Adrenal gland (tissue), 5 donors: ENCODE data around the gene KRT222.

Experiments
- CTCF ChIP-seq, 6 experiments: fragments of 450-650 bp in 4 of 6; fragments of 200-600 bp in 2 of 6; sonication (generic) in 1 of 6; IDR thresholded peaks; 1 replicate in 5 of 6; 2 replicates in 1 of 6; pipeline versions ENCODE4 v1.5.1 to v1.8.0; 2016 to 2021; ENCODE audit warnings: antibody characterized with exemption in 6 of 6, mild to moderate bottlenecking in 2 of 6, moderate library complexity in 1 of 6
- POLR2A ChIP-seq, 2 donors: fragments of 450-650 bp; IDR thresholded peaks; one replicate each; pipeline ENCODE4 v1.6.1; 2017; ENCODE audit warnings: antibody characterized with exemption in 2 of 2, mild to moderate bottlenecking in 2 of 2, moderate library complexity in 1 of 2
- donor health status: DM: no; HTN: no; CAD: no.

GRCh38 chr17:40687106-40687505, 22.1 kb upstream of the KRT222 start:
- no peak for TF ChIP-seq CTCF (IDR thresholded peaks at IDR 0.05)
- TF ChIP-seq POLR2A (IDR thresholded peaks at IDR 0.05) = no peak
